ENCODE results near the gene AKIRIN2.

The AKIRIN2 gene

DNA sequence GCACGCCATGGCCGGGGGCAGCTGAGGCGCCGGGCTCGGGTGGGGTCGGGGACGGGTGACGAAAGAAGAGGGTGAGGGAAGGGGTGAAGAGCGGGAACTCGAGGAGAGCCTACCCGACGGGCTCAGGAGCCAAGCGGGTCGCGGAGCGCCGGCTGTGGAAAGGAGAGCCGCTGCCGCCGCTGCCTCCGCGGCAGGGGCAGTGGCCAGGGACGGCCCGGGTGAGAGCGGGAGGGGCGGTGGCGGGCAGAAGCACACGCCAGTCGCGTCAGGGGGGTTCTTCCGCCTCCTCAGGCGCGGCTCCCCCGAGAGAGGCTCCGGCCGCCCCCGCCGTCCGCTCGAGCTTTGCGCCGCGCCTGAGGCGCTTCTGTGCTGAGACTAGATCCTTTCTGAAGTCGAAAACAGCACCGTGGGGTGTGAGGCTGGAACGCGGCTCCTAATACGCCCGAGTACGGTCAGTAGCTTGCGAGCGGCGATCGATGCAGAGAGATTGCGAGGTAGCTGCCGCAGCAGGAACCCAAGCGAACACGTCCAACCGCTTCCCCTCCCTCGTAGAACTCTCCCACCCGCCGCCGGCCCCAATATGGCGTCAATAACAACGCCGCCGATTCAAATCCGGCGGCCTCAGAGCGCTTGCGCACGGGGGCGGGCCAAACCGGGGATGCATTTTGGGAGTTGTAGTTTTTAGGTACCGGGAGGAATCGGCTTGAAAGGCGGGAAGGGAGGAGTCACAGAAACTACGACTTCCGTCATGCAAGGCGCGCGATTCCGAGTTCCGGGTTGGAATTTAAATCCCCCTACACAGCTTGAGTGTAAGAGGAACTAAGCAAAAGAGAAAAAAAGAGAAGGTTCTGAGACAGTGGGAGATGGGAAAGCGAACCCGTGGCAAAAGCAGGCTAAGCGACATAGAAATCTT is at the start of gene AKIRIN2:
AKIRIN2 (minus strand) TSS at position 558 of the 913 bp plus-strand sequence; CDS start at position 9, 549 bp downstream.
- peak; percentile 100 for DNase-seq

DNA sequence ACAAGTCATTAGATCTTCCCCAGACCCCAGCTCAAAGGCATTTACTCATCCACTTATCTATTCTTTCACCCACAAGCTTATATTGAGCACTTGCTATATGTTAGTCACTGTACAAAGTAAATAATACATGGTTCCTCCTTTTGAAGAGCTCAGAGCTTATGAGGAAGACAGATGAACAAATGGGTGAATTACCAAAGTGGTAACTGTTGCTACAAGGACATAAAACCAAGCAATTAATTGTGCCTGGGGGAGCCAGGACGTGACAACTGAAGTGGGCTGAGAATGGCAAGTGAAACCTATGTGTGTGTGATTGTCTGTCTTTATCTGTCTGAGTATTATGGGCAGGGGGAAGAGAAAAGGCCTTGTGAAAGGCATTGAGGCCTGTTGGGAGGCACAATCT is 45.6 kb upstream of the AKIRIN2 start:
- DNase-seq: peak; percentile 12

DNA sequence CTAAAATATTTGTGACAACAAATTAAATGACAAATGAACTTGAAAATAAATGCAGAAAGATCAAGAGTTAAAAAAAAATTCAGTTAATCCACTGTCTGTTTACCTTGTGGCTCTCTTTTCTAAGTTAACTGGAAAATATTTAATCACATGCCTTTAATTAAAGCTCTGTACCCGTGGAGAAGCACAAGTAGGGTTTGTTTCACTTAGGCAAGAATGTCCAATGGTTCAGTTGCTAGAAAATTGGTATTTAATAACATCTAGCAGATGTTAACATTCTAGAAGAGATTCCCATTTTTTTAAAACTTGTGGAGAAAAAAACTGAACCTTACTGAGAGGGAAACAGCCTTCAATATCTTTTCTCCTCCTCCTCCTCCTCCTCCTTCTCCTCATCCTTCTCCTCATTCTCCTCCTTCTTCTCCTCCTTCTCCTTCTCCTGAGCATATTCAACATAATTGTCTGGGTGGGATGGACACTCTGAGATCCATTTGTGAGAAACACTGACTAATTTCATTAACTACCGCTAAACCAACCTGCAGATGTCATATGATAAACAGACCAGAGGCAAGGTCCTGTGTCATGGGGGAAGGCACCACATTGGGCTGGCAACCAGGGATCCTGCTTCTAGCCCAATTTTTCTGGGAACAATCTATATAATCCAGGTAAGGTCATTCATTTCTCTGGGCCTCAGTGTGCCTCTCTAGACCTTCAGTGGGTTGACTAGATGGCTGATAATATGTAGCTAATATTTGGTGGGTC is 44.1 kb upstream of the AKIRIN2 start:
- DNase-seq: peak; percentile 27

DNA sequence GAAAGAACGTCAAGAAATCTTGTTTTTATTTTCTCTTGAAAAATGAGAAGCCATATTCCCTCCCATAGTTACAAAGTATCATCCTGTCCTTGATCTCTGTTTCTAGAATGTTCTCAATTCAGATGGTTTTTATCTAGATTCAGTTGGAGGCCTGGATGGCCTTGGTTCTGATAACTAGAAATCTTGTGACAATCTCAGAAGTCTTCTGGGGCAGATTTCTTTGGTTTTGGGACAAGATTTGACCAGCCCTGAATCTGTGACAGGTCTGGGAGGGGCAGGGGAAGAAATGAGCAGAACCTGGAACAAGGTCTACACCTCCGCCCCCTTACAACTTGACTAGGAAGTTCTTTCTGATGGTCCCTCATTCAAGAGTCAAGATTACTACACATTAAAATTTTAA is 41.4 kb upstream of the AKIRIN2 start:
- no peak for DNase-seq

DNA sequence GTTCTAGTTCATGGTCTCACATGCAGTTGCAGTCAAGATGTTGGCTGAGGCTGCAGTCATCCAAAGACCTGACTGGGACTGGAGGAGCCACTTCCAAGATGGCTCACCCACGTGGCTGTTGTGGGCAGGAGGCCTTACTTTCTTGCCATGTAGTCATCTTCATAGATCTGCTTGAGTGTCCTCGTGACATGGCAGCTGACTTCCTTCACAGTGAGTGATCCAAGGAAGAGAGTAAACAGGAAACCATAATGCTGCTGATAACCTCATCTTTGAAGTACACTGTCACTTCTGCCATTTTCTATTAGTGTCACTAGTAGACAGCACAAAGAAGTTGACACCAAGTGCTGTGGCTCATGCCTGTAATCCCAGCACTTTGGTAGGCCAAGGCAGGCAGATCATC is 40.1 kb upstream of the AKIRIN2 start:
- no peak for DNase-seq

DNA sequence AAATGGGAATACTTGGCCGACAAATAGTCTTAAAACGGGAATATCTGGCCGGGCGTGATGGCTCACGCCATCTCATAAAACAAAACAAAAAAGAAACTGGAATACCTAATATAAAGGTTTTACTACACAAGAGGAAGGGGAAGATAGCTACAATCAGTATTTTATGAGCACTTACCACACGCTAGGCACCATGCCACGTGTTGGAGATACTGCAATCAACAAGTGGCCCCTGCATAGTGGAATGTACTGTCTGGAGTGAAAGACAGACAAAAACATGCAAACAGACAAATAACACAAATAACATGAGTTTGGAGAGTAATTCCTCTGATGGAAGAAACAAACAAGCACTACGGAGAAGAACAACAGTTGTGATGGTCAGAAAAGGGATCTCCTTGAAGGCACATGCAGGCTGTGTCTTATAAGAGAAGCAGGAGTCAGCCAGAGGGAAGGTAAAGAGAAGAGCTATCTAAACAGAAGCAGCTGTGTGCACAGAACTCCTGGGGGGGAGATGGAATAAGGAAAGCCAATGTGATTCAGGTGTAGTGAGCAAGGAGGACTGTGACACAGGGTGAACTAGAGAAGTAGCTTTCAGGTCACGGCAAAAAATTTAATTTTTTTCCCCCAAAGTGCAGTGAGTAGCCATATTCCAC is 39.1 kb upstream of the AKIRIN2 start:
- DNase-seq: no peak

DNA sequence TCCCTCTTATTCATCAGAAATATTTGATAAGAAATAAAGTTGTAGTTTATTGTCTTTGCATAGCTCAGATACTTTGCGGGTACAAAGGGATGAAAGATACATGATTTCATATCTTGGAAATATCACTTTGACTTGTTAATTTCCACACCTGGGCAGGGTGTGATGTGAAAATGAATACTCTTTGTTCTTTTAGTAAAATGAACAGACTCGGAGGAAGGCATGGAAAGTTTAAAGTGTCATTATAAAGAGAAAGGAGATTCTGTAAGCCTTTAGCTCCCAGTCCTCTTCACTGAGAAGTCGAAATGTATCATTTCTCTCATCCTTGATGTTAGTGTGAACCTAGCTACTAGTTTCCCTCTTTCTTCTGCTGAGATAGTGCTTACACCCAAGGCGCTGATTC is 36.7 kb upstream of the AKIRIN2 start:
- DNase-seq: no peak

DNA sequence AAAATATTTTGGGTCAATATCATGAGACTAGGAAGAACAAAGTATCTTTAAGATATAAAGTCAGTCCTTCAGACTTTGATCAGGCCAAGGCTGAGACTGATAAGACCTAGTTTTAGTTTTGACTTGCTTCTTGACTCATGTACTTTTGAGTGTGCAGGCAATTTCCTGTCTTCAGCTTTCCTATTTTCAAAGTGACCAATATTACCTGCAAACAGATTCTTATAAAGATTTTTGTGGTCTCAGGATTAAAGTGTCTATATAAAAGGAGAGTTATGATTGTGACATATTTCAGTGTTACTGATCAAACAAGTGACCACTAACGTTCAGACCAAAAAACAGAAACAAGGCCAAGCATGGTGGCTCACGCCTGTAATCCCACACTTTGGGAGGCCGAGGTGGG is 36.0 kb upstream of the AKIRIN2 start:
- DNase-seq: no peak

DNA sequence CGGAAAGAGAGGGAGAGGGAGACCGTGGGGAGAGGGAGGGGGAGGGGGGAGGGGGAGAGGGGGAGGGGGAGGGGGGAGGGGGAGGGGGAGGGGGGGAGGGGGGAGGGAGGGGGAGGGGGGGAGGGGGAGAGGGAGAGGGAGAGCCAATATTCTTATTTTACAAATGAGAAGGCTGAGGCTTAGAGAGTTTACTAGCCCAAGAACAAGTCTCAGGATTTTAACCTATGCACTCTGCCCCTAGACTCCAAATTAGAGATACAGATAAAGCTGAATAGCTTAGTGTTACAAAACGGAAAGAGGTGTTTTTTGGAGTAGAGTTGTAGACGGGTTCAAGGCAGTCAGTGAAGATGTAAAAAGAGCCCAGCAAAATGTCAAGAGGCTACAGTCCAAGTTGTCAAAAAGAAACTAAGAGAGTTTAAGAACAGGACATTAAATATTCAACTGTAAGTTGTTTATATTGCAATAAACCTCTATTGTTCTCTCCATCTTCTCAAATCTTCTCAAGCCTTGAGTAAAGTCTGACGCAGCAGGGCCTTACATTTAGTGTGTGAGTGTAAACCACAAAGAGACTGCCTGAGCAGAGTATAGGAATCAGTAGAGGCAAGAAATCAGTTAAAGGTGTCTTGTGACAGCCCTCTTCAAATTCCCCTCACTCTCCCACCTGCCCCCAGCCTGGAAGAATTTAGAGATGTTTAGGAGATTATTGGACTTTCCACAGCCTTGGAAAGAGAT is 34.9 kb upstream of the AKIRIN2 start:
- DNase-seq: no peak

DNA sequence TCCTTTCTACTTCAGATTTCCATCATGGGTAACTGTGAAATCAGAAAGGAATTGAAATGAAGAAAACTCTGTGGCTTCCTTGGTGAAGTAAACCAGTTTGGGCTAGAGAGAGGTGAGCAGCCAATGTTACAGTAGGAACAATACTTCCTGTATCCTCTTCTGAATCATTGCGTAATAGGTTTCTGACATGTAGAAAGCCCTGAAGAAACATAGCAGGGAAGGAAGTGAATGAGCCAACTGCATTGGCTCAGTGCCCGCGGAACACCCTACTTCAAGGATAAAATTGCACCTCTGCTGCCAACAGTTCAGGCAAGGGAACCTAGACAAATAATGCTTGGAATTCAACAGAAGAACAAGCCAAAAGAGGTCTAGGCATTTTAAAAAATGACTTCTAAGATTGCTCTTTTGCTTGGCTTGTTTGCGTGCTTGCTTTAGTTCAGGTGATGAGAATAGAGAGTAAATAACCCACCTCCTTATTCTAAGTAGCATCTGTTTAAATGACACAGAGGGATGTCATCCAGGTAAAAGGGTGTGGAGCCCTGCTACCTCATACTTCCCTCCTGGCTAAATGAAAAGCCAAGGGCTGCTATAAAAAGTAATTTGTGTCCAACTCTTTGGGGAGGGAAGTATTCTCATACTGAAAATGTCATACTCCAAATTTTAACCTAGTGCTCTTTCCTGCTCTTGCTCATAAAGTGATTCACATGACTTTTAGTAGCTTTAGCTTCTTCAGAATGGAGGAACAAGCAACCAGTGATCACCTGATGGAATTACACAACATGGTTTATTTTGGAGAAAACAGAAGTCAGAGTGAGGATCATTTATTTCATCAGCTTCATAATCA is 30.0 kb upstream of the AKIRIN2 start:
- DNase-seq: peak; percentile 61

DNA sequence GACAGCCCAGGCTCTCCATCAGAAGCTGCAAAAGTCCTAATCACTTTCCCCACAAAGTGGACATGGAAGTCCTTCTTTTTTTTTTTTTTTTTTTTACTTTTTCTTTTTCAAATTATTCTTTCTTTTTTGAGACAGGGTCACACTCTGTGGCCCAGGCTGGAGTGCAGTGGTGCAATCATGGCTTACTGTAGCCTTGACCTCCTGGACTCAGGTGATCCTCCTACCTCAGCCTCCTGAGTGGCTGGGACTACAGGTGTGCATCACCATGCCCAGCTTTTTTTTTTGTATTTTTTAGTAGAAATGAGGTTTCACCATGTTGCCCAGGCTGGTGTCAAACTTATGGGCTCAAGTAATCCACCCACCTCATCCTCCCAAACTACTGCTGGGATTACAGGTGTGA is 29.0 kb upstream of the AKIRIN2 start:
- DNase-seq: no peak

DNA sequence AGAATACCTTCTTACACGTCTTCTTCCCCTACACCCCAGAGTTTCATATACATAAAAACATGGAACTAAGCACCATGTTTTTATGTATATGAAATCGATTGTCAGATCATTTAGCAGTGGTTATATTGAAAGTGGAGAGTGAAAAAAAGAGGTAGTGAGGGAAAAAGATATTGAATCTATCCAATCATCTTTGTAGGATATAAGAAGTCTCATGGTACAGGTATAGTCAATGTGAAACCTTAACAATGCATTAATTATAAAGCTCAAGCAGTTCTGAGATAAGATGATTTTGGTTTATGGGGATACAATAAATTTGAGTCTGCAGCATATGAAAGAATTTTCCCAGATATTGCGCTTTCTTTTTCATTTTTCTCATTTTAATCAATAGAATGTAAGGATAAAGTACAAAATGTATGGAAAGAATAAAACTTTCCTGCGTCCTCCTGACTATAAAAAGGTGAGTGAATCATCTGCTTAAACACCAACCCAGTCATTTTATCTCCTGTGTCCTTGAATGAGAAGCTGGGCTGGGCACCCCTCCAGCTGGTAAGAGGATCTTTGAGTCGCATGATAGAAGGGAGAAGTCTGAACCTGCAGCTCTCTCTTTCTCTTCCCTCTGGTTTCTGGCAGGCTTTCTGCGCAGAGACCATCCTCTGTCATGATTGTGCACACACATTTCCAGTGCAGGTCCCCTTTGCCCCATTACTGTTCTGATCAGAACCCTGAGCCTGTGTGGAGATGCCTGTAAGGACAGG is 28.1 kb upstream of the AKIRIN2 start:
- DNase-seq: no peak

DNA sequence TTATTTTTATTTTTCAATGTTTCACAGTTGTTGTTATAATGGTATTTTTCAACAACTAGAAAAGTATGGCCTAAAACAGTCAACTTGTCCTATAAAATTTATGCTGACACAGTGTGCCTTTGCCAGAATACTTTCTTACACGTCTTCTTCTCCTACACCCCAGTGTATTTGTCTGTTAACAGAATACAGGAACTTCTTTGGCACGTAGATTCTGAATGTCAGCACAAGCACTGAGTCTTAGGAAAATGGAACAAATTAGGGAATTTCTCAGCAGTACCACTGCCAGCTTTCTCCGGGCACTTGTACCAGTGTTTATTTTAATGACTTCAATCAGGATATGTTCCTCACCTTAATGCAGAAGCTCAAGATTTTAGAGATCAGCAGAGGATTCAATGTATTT is 26.7 kb upstream of the AKIRIN2 start:
- no peak for DNase-seq

DNA sequence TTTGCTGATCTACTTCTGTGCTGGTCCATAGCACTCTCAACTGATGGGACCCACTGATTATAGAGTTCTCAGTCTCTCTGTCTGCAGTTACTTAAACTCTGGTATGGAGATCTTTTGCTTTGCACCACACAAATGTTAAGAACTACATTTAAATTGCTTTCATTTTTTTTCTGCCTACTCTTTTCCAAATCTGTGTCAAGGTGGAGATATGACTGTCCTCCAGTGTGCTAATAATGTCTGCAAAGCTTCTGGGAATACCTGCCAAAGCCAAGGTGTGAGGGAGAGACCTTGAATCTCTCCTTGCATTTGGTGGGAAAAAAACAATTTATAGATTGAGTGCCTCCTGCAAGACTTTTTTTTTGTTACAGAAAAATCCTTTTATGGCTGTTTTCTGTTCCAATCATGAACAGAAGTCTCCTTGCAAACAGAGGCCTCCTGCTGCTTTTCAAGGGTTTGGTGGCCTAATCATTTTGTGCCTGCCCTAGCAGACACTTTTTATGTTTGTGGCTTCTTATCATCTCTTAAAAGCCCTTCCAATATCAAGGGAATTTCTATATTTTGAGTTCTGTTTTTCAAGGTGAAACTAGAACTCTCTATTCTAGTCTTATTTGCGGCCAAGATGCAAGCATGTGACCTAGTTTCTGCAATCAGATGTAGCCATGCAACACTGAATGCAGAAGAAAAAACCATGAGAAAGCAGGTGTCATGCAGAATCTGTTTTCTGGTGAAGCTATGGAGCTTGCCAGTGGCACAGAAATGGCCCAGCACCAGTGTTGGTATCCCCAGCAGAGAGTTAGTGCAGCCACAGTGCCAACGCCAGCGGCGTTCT is 23.2 kb upstream of the AKIRIN2 start:
- no peak for DNase-seq

DNA sequence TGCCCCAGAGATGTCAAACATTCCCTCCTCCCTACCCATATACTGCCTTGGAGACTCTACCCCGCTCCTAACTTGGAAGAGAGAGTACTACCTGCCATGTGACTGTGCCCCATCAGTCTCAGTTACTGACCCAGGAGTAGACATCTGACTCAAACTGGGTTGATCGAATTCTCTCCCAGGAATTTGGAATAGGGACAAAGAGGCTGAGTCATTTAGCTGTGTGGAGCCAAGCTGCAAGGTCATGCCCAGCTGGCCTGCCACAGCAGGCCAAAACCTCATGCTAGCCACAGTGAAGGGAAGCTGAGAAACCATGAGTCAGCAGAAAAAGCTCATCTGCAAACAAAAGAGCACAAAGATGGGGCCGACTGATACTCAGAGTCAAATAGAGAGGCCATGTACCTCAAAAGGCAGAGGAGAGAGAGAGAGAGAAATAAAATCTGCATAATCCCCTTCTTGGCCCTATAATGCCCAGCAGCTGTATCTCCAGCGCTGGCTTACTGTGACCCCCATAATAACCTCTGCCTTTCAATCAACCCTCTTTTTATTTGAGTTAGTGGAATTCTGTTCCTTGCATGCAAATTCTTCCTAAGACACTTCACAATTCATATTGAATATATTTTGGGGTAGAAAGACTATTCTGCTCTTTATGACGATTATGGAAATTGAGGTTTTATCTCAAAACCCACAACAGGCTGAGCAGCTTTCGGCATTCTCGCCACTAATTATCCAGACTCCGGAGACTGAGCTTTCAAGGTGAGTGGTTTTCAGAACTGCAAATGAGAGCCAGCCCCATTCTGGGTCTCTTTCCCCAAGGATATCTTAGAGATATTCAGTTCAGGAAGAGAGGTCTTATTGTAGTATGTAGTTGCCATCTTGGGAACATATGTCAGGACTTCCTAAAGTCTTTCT is 21.4 kb upstream of the AKIRIN2 start:
- DNase-seq: peak; percentile 78

DNA sequence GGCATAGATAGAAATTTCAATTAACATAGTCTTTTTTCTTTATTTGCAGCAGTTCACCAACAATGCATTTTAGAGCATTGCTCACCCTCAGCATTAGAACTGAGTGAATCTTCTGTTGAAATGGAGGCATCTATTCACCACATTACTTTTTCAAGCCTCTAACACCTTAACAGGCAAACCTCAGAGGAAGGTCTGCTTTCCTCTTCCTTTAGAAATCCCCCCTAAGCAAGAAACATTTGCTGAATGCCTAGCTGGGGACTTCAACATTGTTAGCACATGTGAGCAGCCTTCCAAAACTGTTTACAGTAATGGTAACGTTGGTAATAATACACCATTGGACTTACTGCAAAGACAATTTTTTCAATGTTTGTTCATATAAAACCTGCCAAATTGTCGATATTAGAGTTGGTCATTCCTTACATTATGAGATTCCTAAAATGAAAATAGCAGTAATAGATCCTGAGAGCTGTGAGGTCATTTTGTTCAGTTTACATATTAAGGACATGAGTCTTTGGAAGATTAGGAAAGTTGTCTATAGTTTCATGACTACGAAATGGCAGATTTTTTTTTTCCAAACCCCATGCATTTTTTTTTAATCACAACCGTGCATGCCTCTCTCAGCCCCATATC is 20.6 kb upstream of the AKIRIN2 start:
- DNase-seq: no peak

DNA sequence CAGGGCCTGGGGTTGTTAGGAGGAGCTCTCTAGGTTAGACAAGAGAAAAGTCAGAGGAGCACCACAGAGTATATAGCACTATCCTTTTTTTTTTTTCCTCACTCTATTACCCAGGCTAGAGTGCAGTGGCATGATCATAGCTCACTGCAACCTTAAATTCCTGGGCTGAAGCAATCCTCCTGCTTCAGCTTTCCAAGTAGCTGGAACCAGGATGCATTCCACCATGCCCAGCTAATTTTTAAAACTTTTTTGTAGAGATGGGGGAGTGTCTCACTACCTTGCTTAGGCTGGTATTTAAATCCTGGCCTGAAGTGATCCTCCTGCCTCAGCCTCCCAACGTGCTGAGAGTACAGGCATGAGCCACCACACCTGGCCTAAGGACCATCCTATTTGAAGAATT is 19.3 kb upstream of the AKIRIN2 start:
- DNase-seq: no peak

DNA sequence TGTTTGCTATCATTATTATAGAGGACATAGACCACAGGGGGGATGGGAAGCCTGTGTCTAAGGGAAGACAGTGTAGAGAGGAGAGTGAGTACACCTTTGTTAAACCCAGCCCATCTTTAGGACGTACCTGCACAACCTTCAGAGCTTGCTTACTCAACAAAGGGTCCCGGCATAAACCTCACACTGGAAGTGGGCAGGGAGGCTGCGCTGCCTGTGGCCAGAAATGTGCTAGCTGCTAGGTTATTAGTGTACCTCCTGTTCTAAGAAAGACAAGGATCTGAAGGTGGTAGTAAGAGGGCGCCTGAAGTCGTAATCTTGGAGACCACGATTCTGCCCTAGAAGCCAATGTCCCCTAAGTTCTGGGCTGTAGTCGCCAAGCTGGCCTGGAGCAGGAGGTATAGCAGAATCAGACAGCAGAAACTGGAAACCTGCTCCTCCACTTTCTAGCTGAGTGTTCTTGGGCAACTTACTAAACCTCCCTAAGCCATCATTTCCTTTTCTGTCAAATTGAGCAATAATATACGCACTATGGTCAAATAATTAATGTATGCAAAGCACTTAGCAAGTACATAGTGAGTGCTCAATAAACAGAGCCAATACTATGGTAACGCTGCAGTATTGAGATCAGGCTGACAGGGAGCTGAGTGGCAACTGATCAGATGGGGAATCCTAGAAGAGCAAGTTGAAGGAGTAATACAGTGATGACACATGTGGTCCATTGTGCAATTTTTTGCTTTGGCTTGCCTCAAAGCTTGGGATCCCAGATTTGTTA is 16.8 kb upstream of the AKIRIN2 start:
- DNase-seq: no peak
